ENCODE results near the gene ACSS3.

Gene ACSS3

DNA sequence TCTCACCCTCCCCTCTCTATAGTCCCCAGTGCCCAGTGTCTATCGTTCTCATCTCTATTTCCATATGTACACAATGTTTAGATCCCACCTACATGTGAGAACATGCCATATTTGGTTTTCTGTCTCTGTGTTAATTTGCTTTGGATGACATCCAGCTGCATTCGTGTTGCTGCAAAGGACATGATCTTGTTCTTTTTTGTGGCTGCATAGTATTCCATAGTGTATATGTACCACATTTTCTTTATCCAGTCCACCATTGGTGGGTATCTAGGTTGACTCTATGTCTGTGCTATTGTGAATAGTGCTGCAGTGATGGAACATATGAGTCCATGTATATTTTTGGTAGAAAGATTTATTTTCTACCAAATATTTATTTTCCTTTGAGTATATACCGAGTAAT is 45.7 kb downstream of the ACSS3 start:
- in situ Hi-C loops (cut with MboI; ENCODE audit: low sequenced_read_pairs, unreplicated experiment) = no loop called here
- no peak for TF ChIP-seq CTCF (IDR thresholded peaks at IDR 0.05; ENCODE audit: borderline replicate concordance, control extremely low read depth, extremely low read depth, insufficient read depth, missing control alignments)
- DNase-seq (ENCODE audit: low spot score) = no peak

DNA sequence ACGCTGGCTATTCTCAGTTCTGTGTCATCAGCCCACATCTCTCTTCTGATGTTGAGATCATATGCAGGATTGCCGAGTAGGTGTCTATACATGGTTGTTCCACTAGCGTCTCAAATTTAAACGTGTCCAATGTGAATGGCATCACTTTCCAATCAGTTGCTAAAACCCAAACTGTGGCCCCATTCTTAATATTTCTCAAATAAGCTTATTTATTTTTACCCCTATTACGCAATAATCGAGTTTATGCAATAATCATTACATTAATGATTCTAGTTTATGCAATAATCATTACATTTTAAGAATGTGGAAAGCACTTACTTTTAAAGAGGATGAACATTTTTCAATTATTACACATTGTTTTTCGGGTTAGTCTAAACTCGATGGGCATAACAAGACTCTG is 47.8 kb downstream of the ACSS3 start:
- in situ Hi-C loops (cut with MboI; ENCODE audit: low sequenced_read_pairs, unreplicated experiment) = no loop called here
- DNase-seq (ENCODE audit: low spot score) = no peak
- TF ChIP-seq CTCF (IDR thresholded peaks at IDR 0.05; ENCODE audit: borderline replicate concordance, control extremely low read depth, extremely low read depth, insufficient read depth, missing control alignments) = no peak

- DNase-seq (ENCODE audit: low spot score) = peak; percentile 40
Measured at GRCh38 chr12:81128930-81129554, 51.2 kb downstream of the ACSS3 start.

GRCh38 chr12:81136519-81136918 is 58.6 kb downstream of the ACSS3 start:
- no peak for TF ChIP-seq CTCF (IDR thresholded peaks at IDR 0.05; ENCODE audit: borderline replicate concordance, control extremely low read depth, extremely low read depth, insufficient read depth, missing control alignments)
- in situ Hi-C loops (cut with MboI; ENCODE audit: low sequenced_read_pairs, unreplicated experiment) = no loop called here
- DNase-seq (ENCODE audit: low spot score) = no peak

More at GRCh38 chr12:81128930-81129554, 51.2 kb downstream of the ACSS3 start:
- in situ Hi-C loops (cut with MboI; ENCODE audit: low sequenced_read_pairs, unreplicated experiment) = no loop called here
- TF ChIP-seq CTCF (IDR thresholded peaks at IDR 0.05; ENCODE audit: borderline replicate concordance, control extremely low read depth, extremely low read depth, insufficient read depth, missing control alignments) = peak; percentile 76

GRCh38 chr12:81137801-81138200 is 59.9 kb downstream of the ACSS3 start:
- TF ChIP-seq CTCF (IDR thresholded peaks at IDR 0.05; ENCODE audit: borderline replicate concordance, control extremely low read depth, extremely low read depth, insufficient read depth, missing control alignments) = no peak
- no peak for DNase-seq (ENCODE audit: low spot score)
- in situ Hi-C loops (cut with MboI; ENCODE audit: low sequenced_read_pairs, unreplicated experiment) = no loop called here

- in situ Hi-C loops (cut with MboI; ENCODE audit: low sequenced_read_pairs, unreplicated experiment) = no loop called here
- TF ChIP-seq CTCF (IDR thresholded peaks at IDR 0.05; ENCODE audit: borderline replicate concordance, control extremely low read depth, extremely low read depth, insufficient read depth, missing control alignments) = no peak
- no peak for DNase-seq (ENCODE audit: low spot score)
Measured at GRCh38 chr12:81141217-81141616, 63.3 kb downstream of the ACSS3 start.
